ENCODE measurements around the gene MAP3K7. TPM values are rescaled to one million over a fixed set of nuclear protein-coding genes. Genes with fewer than 3 reads are reported as not detected.

Gene MAP3K7
- total and polyA plus RNA-seq, 2 of the 8 experiments (the other 6 are each of a cell fraction or from before 2014, with no cell fraction given), result 27.3 to 34.8 TPM

- TF ChIP-seq MAFK (IDR thresholded peaks at IDR 0.05; ENCODE audit: low read depth, low read length), result no peak
- no peak for TF ChIP-seq JUND (IDR thresholded peaks at IDR 0.05; ENCODE audit: low read length)
- no peak for TF ChIP-seq SP4 (IDR thresholded peaks at IDR 0.05; ENCODE audit: low read length)
- TF ChIP-seq CHD1 (IDR thresholded peaks at IDR 0.05; ENCODE audit: low read depth, low read length), result no peak
- no peak for TF ChIP-seq POLR2AphosphoS5 (IDR thresholded peaks at IDR 0.05; ENCODE audit: low read depth, low read length)
- TF ChIP-seq SIN3A (conservative IDR thresholded peaks at IDR 0.05 in 1 of 2, IDR thresholded peaks at IDR 0.05 in 1 of 2; ENCODE audit: low read depth in 1 of 2, low read length in 2 of 2), result no peak
- TF ChIP-seq BACH1 (IDR thresholded peaks at IDR 0.05; ENCODE audit: low read length), result no peak
- TF ChIP-seq CHD2 (IDR thresholded peaks at IDR 0.05; ENCODE audit: low read length), result no peak
- no peak for TF ChIP-seq CBX5 (IDR thresholded peaks at IDR 0.05; ENCODE audit: low read depth, low read length)
Observed at GRCh38 chr6:90464507-90464906, 122.4 kb downstream of the MAP3K7 start (continued).

Data from H1 (cell line).